ENCODE results near the gene CFAP107. TPM values are rescaled to one million over a fixed set of nuclear protein-coding genes. Genes with fewer than 3 reads are reported as not detected.

The CFAP107 gene
- total RNA-seq, 1 donor from 2014 or later, result not detected

- H3K9me3 Mint-ChIP-seq, result peaks cover 12% of the 10 kb centered on the region
- no peak for TF ChIP-seq CTCF (IDR thresholded peaks at IDR 0.05)
- no peak overlapping the region for H3K27ac Mint-ChIP-seq
- H3K4me1 Mint-ChIP-seq, result no peaks in the 10 kb centered on the region
- H3K27me3 Mint-ChIP-seq, result peaks cover 13% of the 10 kb centered on the region
- ChIA-PET POLR2A (no interaction called here), CTCF (no interaction called here)
- no peak overlapping the region for H3K4me3 Mint-ChIP-seq
- no peaks in the 10 kb centered on the region for H3K36me3 Mint-ChIP-seq (ENCODE audit: low read depth)
- intact Hi-C loops (cut with micrococcal nuclease), result no loop called here
- ATAC-seq (ENCODE audit: low read depth), result no peak
- DNase-seq, result no peak
Observed at GRCh38 chr1:12708396-12709090, 37.5 kb upstream of the CFAP107 start.

GRCh38 chr1:12709091-12709491 is 36.9 kb upstream of the CFAP107 start:
- POLR2A ChIA-PET, result no interaction called here
- Mint-ChIP-seq H3K27me3 (peaks cover 13% of the 10 kb centered on the region), H3K9me3 (peaks cover 9% of the 10 kb centered on the region), H3K4me3 (no peak overlapping the region), H3K27ac (no peak overlapping the region), H3K36me3 (ENCODE audit: low read depth) (no peaks in the 10 kb centered on the region), H3K4me1 (no peaks in the 10 kb centered on the region)
- CTCF ChIA-PET, result no interaction called here
- no peak for DNase-seq
- intact Hi-C loops (cut with micrococcal nuclease), result no loop called here
- ATAC-seq (ENCODE audit: low read depth), result no peak
- TF ChIP-seq CTCF (IDR thresholded peaks at IDR 0.05), result no peak

- Mint-ChIP-seq H3K27me3 (peaks cover 13% of the 10 kb centered on the region), H3K4me1 (no peaks in the 10 kb centered on the region), H3K9me3 (peaks cover 4% of the 10 kb centered on the region), H3K4me3 (no peak overlapping the region), H3K27ac (no peak overlapping the region), H3K36me3 (ENCODE audit: low read depth) (no peaks in the 10 kb centered on the region)
- DNase-seq (no peak), ATAC-seq (ENCODE audit: low read depth) (no peak)
- TF ChIP-seq CTCF (IDR thresholded peaks at IDR 0.05), result no peak
- intact Hi-C loops (cut with micrococcal nuclease), result no loop called here
- ChIA-PET POLR2A (no interaction called here), CTCF (no interaction called here)
Observed at GRCh38 chr1:12709696-12710095, 36.3 kb upstream of the CFAP107 start.

- CTCF ChIA-PET, result no interaction called here
- H3K4me3 Mint-ChIP-seq, result no peak overlapping the region
- ATAC-seq (ENCODE audit: low read depth), result no peak
- H3K27ac Mint-ChIP-seq, result no peak overlapping the region
- H3K9me3 Mint-ChIP-seq, result no peaks in the 10 kb centered on the region
- H3K4me1 Mint-ChIP-seq, result no peaks in the 10 kb centered on the region
- no peak for TF ChIP-seq CTCF (IDR thresholded peaks at IDR 0.05)
- no peaks in the 10 kb centered on the region for H3K36me3 Mint-ChIP-seq (ENCODE audit: low read depth)
- intact Hi-C loops (cut with micrococcal nuclease), result no loop called here
- no peak for DNase-seq
- POLR2A ChIA-PET, result no interaction called here
- H3K27me3 Mint-ChIP-seq, result peaks cover 16% of the 10 kb centered on the region
Observed at GRCh38 chr1:12711536-12711935, 34.5 kb upstream of the CFAP107 start.

DNA sequence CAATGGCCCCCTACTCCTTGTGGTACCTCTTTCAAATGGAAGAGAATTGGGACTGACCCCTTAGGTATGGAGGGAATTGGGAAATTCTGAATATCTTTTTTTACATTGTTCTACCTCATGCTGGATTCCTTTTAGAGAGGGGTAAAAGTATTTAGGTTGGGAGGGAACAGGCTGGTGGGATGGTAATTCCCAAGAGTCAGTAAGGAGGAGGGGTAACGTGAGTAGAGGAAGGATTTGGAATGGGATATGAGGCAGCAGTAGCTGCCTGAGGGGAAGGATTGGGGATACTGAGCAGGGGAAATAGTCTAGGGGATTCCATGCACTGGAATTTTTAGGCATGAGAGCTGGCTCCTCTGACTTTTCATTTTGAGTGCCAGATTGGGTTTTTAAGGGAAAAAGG is 33.9 kb upstream of the CFAP107 start:
- no peaks in the 10 kb centered on the region for H3K36me3 Mint-ChIP-seq (ENCODE audit: low read depth)
- no peak overlapping the region for H3K4me3 Mint-ChIP-seq
- intact Hi-C loops (cut with micrococcal nuclease), result no loop called here
- H3K4me1 Mint-ChIP-seq, result no peaks in the 10 kb centered on the region
- H3K27me3 Mint-ChIP-seq, result peaks cover 14% of the 10 kb centered on the region
- no peaks in the 10 kb centered on the region for H3K9me3 Mint-ChIP-seq
- ATAC-seq (ENCODE audit: low read depth), result no peak
- no peak for TF ChIP-seq CTCF (IDR thresholded peaks at IDR 0.05)
- CTCF ChIA-PET, result no interaction called here
- POLR2A ChIA-PET, result no interaction called here
- no peak overlapping the region for H3K27ac Mint-ChIP-seq
- no peak for DNase-seq

Data from activated B cell treated with CpG ODN at 0.5 μM for 24 hours (primary cell).